H1 (cell line): ENCODE measurements around the gene GPC1.

ENCODE experiments used
- ASH2L ChIP-seq: fragments of 200-600, 300-600 bp; sonication (generic); IDR thresholded peaks from one replicate; pipeline ENCODE4 v1.7.1; 2017; ENCODE audit warnings: low read length
- ATF2 ChIP-seq: IDR thresholded peaks from 2 replicates; pipeline ENCODE4 v1.6.1; 2012; ENCODE audit warnings: low read length, inconsistent platforms
- CTCF ChIP-seq, 3 experiments: IDR thresholded peaks; 1 replicate in 2 of 3; 2 replicates in 1 of 3; pipeline versions ENCODE4 v1.5.1 to v1.6.1; 2011; ENCODE audit warnings: low read length in 3 of 3, mild to moderate bottlenecking in 3 of 3, inconsistent platforms in 2 of 3, low read depth in 1 of 3, moderate library complexity in 1 of 3; ENCODE audit not compliant: insufficient read depth in 1 of 3; ENCODE audit errors: control extremely low read depth in 1 of 3
- EP300 ChIP-seq, 2 experiments: IDR thresholded peaks; 1 replicate in 1 of 2; 2 replicates in 1 of 2; pipeline ENCODE4 v1.6.1; 2011 to 2012; ENCODE audit warnings: low read depth in 2 of 2, low read length in 2 of 2, mild to moderate bottlenecking in 2 of 2, borderline replicate concordance in 1 of 2, inconsistent platforms in 1 of 2, moderate library complexity in 1 of 2
- JUN ChIP-seq: IDR thresholded peaks from 2 replicates; pipeline ENCODE4 v1.6.1; 2011; ENCODE audit warnings: low read depth, mild to moderate bottlenecking, improper control_type of control experiment, low read length
- POLR2A ChIP-seq, 2 experiments: IDR thresholded peaks; 1 replicate in 1 of 2; 2 replicates in 1 of 2; pipeline ENCODE4 v1.6.1; 2011; ENCODE audit warnings: low read depth in 2 of 2, low read length in 2 of 2, mild to moderate bottlenecking in 2 of 2; ENCODE audit errors: control extremely low read depth in 1 of 2
- RNF2 ChIP-seq: fragments of 200-900, 300-1000 bp; sonication (generic); IDR thresholded peaks from 2 replicates; pipeline ENCODE4 v1.7.1; 2016; ENCODE audit warnings: borderline replicate concordance, low read depth, mild to moderate bottlenecking, antibody characterized with exemption, low read length; ENCODE audit not compliant: poor library complexity, severe bottlenecking; ENCODE audit errors: missing control alignments
- SIN3A ChIP-seq, 2 experiments: IDR thresholded peaks in 1 of 2; conservative IDR thresholded peaks in 1 of 2; 2 replicates each; pipeline ENCODE4 v1.6.1; 2011 to 2012; ENCODE audit warnings: low read length in 2 of 2, improper control_type of control experiment in 1 of 2, low read depth in 1 of 2, mild to moderate bottlenecking in 1 of 2
- SIRT6 ChIP-seq: IDR thresholded peaks from one replicate; pipeline ENCODE4 v1.7.1; 2012; ENCODE audit warnings: low read length, inconsistent platforms

DNA sequence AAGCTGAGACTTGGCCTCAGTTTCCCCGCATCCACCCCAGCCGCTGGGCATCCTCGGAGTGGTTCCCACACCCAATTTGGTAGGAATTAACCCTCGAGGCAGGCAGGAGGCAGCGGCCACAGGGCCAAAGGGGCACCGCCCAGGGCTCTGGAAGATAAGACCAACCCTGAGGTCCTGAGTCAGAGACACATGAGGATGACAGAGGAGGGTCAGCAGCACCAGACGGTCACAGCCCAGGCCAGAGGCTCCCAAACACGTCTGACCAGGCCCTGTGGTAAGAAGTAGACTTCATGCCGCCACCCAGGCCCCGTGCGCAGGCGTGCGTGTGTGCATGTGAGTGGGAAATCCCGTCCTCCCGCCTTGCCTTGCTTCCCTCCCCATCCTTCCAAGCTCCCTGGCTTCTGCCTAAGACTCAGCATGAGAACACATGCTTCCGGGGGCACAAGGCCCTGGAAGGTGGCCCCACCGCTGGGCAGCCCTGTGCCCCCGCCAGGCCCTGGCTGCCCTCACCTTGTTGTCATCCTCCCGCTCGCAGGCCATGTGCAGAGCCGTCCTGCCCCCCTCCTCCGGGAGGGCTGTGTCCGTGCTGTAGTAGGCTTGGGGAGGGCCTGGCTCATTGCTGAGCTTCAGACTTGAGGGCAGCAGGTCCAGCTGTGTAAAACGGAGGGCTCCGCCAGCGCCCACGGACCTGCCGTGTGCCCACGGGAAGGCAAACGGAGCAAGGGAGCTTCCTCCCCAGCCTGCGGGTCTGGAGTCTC, 76.1 kb downstream of the GPC1 start:
- TF ChIP-seq POLR2A (IDR thresholded peaks at IDR 0.05; ENCODE audit: control extremely low read depth in 1 of 2, low read depth in 2 of 2, low read length in 2 of 2) (no peak), CTCF (IDR thresholded peaks at IDR 0.05; ENCODE audit: control extremely low read depth in 1 of 3, insufficient read depth in 1 of 3, low read depth in 1 of 3, low read length in 3 of 3) (no peak), JUN (no peak), RNF2 (no peak), ATF2 (no peak), SIN3A (conservative IDR thresholded peaks at IDR 0.05 in 1 of 2, IDR thresholded peaks at IDR 0.05 in 1 of 2; ENCODE audit: low read depth in 1 of 2, low read length in 2 of 2) (no peak), SIRT6 (no peak), EP300 (IDR thresholded peaks at IDR 0.05; ENCODE audit: borderline replicate concordance in 1 of 2, low read depth in 2 of 2, low read length in 2 of 2) (no peak), ASH2L (no peak)
